Measurements from ENCODE around the gene MAP3K5. TPM values are rescaled to one million over a fixed set of nuclear protein-coding genes. Genes with fewer than 3 reads are reported as not detected.

Gene MAP3K5
- total RNA-seq, 2 donors from 2014 or later: 13.8 to 20.1 TPM

- peak overlapping the region; percentile 91 for H3K27ac Mint-ChIP-seq
- H3K36me3 Mint-ChIP-seq (ENCODE audit: low read depth): peaks cover 31% of the 10 kb centered on the region
- peak; percentile 49 for ATAC-seq (replicated peaks)
- H3K27me3 Mint-ChIP-seq: no peaks in the 10 kb centered on the region
- H3K9me3 Mint-ChIP-seq: no peaks in the 10 kb centered on the region
- H3K4me3 Mint-ChIP-seq: peak overlapping the region; percentile 97
- peaks cover 55% of the 10 kb centered on the region for H3K4me1 Mint-ChIP-seq
Observed at GRCh38 chr6:136784910-136785746, 7.1 kb downstream of the MAP3K5 start.

DNA sequence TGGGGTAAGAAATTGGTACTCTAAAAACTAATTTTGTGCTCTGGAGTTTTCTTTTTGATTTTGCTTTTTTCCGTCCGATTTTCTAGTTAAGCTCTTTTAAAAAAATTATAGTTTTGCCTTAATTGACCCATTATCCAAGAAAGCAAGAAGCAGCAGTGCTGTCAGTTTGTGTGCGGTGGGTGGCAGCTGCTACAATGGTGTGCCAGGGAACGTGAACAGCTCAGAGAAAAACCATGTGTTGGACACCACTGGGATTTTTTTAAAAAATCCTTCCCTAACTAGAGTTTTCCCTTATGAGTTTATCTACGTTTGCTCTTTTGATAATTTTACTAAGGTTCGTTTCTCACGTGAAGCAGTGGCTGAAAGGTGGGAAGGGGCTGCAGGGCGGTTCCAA lies 8.0 kb downstream of the MAP3K5 start:
- Mint-ChIP-seq H3K27me3 (no peaks in the 10 kb centered on the region), H3K27ac (peak overlapping the region; percentile 91), H3K4me1 (peaks cover 52% of the 10 kb centered on the region), H3K9me3 (no peaks in the 10 kb centered on the region), H3K4me3 (peak overlapping the region; percentile 97), H3K36me3 (ENCODE audit: low read depth) (peaks cover 31% of the 10 kb centered on the region)
- no peak for ATAC-seq (replicated peaks)

- H3K4me3 Mint-ChIP-seq: peak overlapping the region; percentile 97
- peaks cover 30% of the 10 kb centered on the region for H3K36me3 Mint-ChIP-seq (ENCODE audit: low read depth)
- peaks cover 51% of the 10 kb centered on the region for H3K4me1 Mint-ChIP-seq
- no peaks in the 10 kb centered on the region for H3K27me3 Mint-ChIP-seq
- H3K27ac Mint-ChIP-seq: peak overlapping the region; percentile 91
- no peak for ATAC-seq (replicated peaks)
- H3K9me3 Mint-ChIP-seq: no peaks in the 10 kb centered on the region
Observed at GRCh38 chr6:136783495-136784270, 8.6 kb downstream of the MAP3K5 start.

DNA sequence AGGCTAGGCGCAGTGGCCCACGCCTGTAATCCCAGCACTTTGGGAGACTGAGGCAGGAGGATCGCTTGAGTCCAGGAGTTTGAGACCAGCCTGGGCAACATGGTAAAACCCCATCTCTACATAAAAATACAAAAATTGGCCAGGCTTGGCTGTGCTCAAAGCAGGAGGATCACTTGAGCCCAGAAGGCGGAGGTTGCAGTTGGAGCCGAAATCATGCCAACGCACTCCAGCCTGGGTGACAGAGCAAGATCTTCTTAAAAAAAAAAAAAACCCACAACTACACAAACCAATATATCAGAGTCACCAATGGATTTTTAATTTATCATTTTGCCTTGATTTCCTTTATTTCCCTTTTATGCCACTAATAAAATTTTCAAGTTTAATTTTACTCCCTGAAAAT lies 9.3 kb downstream of the MAP3K5 start:
- peaks cover 45% of the 10 kb centered on the region for H3K4me1 Mint-ChIP-seq
- H3K27ac Mint-ChIP-seq: peak overlapping the region; percentile 91
- H3K4me3 Mint-ChIP-seq: peak overlapping the region; percentile 97
- ATAC-seq (replicated peaks): no peak
- no peaks in the 10 kb centered on the region for H3K9me3 Mint-ChIP-seq
- H3K36me3 Mint-ChIP-seq (ENCODE audit: low read depth): peaks cover 23% of the 10 kb centered on the region
- no peaks in the 10 kb centered on the region for H3K27me3 Mint-ChIP-seq

DNA sequence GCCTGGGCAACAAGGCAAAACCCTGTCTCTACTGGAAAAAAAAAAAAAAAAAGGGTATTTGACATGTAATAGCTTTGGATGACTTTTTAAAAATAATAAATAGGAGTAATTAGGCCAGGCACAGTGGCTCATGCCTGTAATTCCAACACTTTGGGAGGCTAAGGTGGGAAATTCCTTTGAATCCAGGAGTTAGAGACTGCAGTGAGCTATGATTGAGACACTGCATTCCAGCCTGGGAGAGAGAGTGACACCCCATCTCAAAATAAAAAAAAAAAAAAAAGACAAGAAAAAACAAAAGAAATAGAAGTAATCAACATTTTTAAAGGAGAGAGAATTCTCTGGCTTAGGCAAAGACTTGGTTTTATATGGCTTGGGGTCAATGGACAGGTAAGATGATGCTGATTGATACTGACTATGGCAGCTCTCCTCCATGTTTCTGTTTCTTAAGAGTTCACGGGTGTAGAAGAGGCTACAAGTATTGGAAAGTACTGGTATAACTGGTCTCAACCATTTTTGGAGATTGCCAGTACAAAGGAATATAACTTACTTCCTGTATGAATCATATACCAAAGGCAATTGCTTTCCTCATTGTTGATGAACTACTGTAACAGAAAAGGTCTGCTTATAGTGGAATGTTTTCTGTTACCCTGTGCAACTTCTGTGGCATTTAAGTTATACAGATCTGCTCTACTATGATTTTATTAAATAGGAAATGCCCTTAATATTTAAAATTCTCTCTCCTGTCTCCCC lies 10.1 kb downstream of the MAP3K5 start:
- Mint-ChIP-seq H3K4me1 (peaks cover 42% of the 10 kb centered on the region), H3K4me3 (peak overlapping the region; percentile 97)

DNA sequence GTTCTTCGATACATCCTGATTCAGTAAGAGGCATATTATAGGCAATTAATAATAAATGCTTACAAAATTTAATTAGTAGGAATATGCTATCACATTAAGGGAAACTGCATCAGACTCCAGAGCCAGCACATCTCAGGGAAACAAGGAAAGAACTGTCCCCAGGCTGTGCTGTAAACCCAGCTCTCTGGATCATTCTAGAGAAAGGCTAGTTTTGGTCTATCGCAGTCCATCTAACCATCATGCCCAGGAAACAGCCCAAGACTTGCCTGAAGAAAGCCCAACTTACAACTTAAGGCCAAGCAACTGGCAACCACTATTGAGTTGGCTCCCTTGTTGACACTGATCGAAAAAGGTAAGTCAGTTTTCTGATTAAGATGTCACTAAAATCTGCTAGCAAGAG lies 11.3 kb downstream of the MAP3K5 start:
- Mint-ChIP-seq H3K9me3 (no peaks in the 10 kb centered on the region), H3K4me3 (peak overlapping the region; percentile 97), H3K36me3 (ENCODE audit: low read depth) (peaks cover 19% of the 10 kb centered on the region), H3K27ac (no peak overlapping the region), H3K27me3 (no peaks in the 10 kb centered on the region), H3K4me1 (peaks cover 37% of the 10 kb centered on the region)
- no peak for ATAC-seq (replicated peaks)

More for the DNA sequence above, 10.1 kb downstream of the MAP3K5 start:
- no peaks in the 10 kb centered on the region for H3K27me3 Mint-ChIP-seq
- no peaks in the 10 kb centered on the region for H3K9me3 Mint-ChIP-seq
- H3K27ac Mint-ChIP-seq: peak overlapping the region; percentile 91
- H3K36me3 Mint-ChIP-seq (ENCODE audit: low read depth): peaks cover 19% of the 10 kb centered on the region
- peak; percentile 85 for ATAC-seq (replicated peaks)

DNA sequence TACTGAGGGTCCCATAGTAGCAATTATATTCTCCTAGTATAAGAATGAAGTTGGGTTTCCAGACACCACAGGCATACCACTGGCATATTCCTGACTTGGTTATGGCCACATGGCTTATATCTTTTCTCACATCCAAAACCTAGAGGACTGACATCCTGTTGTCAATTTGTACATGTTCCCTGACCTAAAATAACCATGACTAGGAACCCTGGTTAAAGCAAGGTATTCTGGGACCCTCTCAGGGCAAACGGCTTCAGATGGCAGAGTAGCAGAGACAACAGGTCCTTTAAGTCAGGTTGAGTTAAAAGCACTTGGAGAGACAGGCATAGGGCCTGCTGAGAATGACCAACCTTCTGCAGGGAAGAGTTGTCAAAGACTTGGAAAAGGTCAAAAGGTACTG lies 12.6 kb downstream of the MAP3K5 start:
- H3K9me3 Mint-ChIP-seq: no peaks in the 10 kb centered on the region
- no peak overlapping the region for H3K27ac Mint-ChIP-seq
- peaks cover 36% of the 10 kb centered on the region for H3K4me1 Mint-ChIP-seq
- peaks cover 15% of the 10 kb centered on the region for H3K36me3 Mint-ChIP-seq (ENCODE audit: low read depth)
- H3K27me3 Mint-ChIP-seq: no peaks in the 10 kb centered on the region
- ATAC-seq (replicated peaks): no peak
- H3K4me3 Mint-ChIP-seq: no peak overlapping the region

- Mint-ChIP-seq H3K9me3 (no peaks in the 10 kb centered on the region), H3K4me3 (no peak overlapping the region), H3K4me1 (peaks cover 41% of the 10 kb centered on the region), H3K27me3 (no peaks in the 10 kb centered on the region), H3K36me3 (ENCODE audit: low read depth) (no peaks in the 10 kb centered on the region), H3K27ac (no peak overlapping the region)
- ATAC-seq (replicated peaks): no peak
Observed at GRCh38 chr6:136777651-136778050, 14.6 kb downstream of the MAP3K5 start.

GRCh38 chr6:136775548-136775947 lies 16.7 kb downstream of the MAP3K5 start:
- Mint-ChIP-seq H3K36me3 (ENCODE audit: low read depth) (no peaks in the 10 kb centered on the region), H3K9me3 (no peaks in the 10 kb centered on the region), H3K27me3 (no peaks in the 10 kb centered on the region), H3K4me1 (peaks cover 51% of the 10 kb centered on the region), H3K27ac (peak overlapping the region; percentile 24), H3K4me3 (peak overlapping the region; percentile 67)
- no peak for ATAC-seq (replicated peaks)

DNA sequence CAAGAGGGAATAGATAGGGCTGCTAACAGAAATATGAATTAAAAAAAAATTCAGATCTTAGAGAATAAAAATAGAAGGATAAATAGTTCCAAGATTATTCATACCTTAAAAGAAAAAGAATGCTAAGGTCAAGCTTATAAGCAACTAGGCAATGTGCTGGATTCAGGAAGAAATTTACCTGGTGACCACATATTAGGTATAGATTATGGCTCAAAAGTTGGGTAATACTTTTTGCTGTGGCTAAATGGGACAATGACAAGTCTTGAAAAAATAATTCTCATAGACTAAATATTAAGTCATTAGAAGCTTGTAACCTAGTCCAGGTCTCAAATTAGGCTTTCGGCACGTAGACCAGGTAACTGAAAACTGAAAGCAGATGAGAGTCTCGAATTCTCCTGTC lies 17.2 kb downstream of the MAP3K5 start:
- Mint-ChIP-seq H3K4me1 (peaks cover 51% of the 10 kb centered on the region), H3K4me3 (peak overlapping the region; percentile 67), H3K27ac (peak overlapping the region; percentile 87), H3K27me3 (no peaks in the 10 kb centered on the region), H3K36me3 (ENCODE audit: low read depth) (no peaks in the 10 kb centered on the region), H3K9me3 (no peaks in the 10 kb centered on the region)
- ATAC-seq (replicated peaks): no peak

DNA sequence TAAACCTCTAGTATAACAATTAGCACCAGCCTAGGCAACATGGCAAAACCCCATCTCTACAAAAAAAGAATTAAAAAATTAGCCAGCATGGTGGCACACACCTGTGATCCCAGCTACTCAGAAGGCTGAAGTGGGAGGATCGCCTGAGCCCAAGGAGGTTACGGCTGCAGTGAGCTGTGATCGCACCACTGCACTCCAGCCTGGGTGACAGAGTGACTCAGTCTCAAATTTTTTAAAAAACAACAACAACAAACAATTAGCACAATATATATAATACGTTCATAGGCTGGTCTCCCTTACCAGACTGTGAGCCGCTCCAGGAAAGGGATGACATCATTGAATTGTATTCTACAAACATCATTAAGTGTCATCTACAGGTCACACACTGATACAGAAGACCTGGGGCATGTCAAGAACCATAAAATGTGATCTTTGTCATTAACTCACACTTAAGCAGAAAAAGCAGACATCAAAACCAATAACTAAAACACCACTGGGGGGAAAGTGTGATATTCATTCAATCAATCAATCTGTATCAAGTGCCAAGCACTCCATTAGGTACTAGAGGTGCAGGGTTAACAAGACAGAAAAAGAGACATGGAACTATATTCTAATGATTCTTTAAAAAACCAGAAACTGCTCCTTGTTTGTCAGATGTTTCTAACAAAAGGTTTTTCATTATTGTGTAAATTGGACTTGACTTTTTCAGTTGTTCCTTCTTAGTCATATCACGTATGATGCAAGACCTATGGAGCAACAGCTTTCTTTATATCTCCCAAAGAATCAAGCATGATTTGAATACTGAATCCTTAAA lies 17.8 kb downstream of the MAP3K5 start:
- H3K9me3 Mint-ChIP-seq: no peaks in the 10 kb centered on the region
- H3K27ac Mint-ChIP-seq: peak overlapping the region; percentile 87
- no peaks in the 10 kb centered on the region for H3K27me3 Mint-ChIP-seq
- H3K36me3 Mint-ChIP-seq (ENCODE audit: low read depth): no peaks in the 10 kb centered on the region
- H3K4me3 Mint-ChIP-seq: peak overlapping the region; percentile 67
- peak; percentile 11 for ATAC-seq (replicated peaks)
- H3K4me1 Mint-ChIP-seq: peaks cover 51% of the 10 kb centered on the region

DNA sequence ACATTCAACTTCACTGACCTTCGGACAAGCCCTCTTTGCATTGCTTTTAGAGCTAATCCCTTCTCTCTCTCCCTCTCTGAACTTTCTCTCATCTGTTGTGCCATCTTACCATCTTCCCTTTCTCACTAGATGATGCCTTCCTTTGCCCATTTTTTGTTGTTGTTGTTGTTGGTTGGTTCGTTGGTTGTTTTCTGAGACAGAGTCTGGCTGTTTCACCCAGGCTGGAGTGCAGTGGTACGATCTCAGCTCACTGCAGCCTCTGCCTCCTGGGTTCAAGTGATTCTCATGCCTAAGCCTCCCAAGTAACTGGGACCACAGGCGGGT lies 18.8 kb downstream of the MAP3K5 start:
- peaks cover 57% of the 10 kb centered on the region for H3K4me1 Mint-ChIP-seq
- no peaks in the 10 kb centered on the region for H3K36me3 Mint-ChIP-seq (ENCODE audit: low read depth)
- H3K9me3 Mint-ChIP-seq: peaks cover 3% of the 10 kb centered on the region
- no peaks in the 10 kb centered on the region for H3K27me3 Mint-ChIP-seq
- peak overlapping the region; percentile 87 for H3K27ac Mint-ChIP-seq
- no peak for ATAC-seq (replicated peaks)
- H3K4me3 Mint-ChIP-seq: peak overlapping the region; percentile 67

- ATAC-seq (replicated peaks): peak; percentile 81
- Mint-ChIP-seq H3K36me3 (ENCODE audit: low read depth) (no peaks in the 10 kb centered on the region), H3K9me3 (peaks cover 3% of the 10 kb centered on the region), H3K4me1 (peaks cover 61% of the 10 kb centered on the region), H3K27me3 (no peaks in the 10 kb centered on the region), H3K27ac (peak overlapping the region; percentile 87), H3K4me3 (peak overlapping the region; percentile 67)
Observed at GRCh38 chr6:136772685-136773472, 19.4 kb downstream of the MAP3K5 start.

Data from activated T-helper 17 cell treated with anti-CD3 and anti-CD28 coated beads, Interleukin-2, amount 50 U/mL, for 72 hours (primary cell).